ENCODE results near the gene GAB2.

Gene GAB2

DNA sequence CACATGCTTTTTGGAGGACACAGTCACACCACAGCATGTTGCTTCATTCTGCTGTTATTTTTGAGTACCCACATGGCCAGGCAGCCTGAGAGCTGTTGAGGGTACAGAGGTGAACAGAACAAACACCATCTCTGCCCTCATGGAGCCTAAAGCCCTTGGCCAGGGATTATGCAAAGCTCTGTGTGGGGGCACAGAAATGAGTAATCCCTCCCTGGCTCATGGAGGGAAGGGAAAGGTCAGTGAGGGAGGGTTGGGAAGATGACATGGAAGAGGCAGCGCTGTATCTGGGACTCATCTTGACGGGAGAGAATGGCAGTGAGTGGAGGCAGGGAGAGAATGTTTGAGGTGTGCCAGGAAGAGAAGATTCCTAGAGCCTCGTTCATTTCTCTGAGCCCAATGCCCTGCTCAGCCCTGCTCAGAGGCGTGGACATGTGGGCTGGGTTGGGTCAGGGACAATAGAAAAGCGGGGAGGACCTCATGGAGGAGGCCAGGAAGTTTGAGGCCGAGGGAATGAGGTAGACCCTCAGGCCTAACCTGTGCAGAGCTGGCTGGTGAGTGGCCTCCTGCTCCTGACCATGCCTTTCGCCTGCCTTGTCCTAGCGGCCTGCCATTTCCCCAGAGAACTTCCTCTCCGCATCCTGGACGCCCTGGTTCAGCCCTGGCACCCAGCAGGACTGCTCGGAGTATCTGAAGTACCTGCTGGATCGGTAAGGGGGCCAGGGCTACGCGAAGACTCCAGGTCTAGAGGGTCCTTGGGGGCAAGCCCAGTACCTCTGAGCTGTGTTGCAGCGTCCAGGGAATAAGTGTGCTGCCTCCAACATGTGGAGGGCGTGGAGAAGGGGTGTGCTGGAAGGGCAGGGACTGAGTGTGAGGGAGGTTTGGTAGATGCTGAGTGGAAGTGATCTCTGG is 209.1 kb downstream of the GAB2 start:
- no peak for DNase-seq (ENCODE audit: low spot score)
- TF ChIP-seq CTCF (IDR thresholded peaks at IDR 0.05): no peak
- H3K27ac ChIP-seq: peak overlapping the region in 1 of 2 donors; percentile 0
- H3K4me3 ChIP-seq: no peak overlapping the region

DNA sequence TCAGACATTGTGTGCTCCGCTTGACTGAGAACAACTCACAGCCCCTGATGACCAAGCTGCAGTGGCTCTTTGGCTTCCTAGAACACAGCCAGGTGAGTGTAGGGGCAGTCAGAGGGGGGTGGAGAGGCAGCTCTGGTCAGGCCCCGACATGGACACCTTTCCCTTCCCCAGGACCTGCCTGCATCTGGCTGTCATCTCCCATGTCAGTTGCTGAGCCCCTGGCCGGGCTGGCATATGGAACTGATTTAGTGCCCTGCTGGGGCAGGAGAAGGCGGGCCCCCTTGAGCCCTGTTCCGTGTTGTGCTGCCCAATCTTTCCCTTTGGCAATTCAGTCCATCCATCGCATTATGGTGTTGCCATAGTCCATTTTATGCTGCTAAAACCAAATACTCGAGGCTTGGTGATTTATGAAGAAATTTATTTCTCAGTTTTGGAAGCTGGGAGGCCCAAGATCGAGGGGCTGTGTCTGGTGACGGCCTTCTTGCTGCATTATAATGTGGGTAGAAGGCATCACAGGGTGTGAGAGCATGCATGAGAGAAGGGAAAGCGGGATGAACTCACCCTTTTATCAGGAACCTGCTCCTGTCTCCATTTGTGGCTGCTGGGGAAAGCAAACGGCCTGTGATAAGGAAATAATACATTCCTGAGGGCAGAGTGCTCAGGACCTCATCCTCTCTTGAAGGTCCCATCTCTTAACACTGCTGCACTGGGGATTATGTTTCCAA is 209.9 kb downstream of the GAB2 start:
- TF ChIP-seq CTCF (IDR thresholded peaks at IDR 0.05): no peak
- Histone ChIP-seq H3K27ac (peak overlapping the region in 1 of 2 donors; percentile 0), H3K4me3 (no peak overlapping the region)
- no peak for DNase-seq (ENCODE audit: low spot score)

- Histone ChIP-seq H3K27ac (no peak overlapping the region), H3K4me3 (no peak overlapping the region)
- DNase-seq (ENCODE audit: low spot score): no peak
- no peak for TF ChIP-seq CTCF (IDR thresholded peaks at IDR 0.05)
These were observed 211.9 kb downstream of the GAB2 start for GRCh38 chr11:78205691-78206090.

- no peak for DNase-seq (ENCODE audit: low spot score)
- Histone ChIP-seq H3K27ac (no peak overlapping the region), H3K4me3 (no peak overlapping the region)
- TF ChIP-seq CTCF (IDR thresholded peaks at IDR 0.05): no peak
These were observed 212.4 kb downstream of the GAB2 start for GRCh38 chr11:78205256-78205655.

- TF ChIP-seq CTCF (IDR thresholded peaks at IDR 0.05): no peak
- no peak overlapping the region for H3K4me3 ChIP-seq
- H3K27ac ChIP-seq: no peak overlapping the region
- no peak for DNase-seq (ENCODE audit: low spot score)
These were observed 214.4 kb downstream of the GAB2 start for GRCh38 chr11:78203184-78203583.

DNA sequence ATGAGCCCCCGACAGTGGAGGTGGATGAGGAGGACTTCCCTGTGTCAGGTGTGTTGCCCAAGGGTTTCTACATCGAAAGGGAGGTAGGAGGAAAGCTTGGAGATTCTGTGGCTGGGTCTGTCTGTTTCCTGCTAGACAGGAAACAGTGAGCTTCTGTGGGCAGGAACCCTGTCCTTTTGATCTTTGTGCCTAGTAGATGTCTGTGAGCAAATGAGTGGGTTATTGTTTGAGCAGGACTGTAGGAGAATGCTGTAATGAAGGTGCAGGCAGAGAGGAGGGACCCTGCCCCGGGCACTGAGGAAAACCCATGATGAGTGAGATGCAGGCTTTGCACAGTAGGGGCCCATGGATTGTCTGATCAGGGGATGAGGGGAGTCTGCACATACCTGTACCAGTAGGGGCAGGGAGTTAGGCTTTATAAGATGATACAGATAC is 214.9 kb downstream of the GAB2 start:
- Histone ChIP-seq H3K4me3 (no peak overlapping the region), H3K27ac (no peak overlapping the region)
- no peak for TF ChIP-seq CTCF (IDR thresholded peaks at IDR 0.05)
- no peak for DNase-seq (ENCODE audit: low spot score)

Data from coronary artery (tissue), 2 donors.